GM10248 (cell line): ENCODE measurements around the gene PTRHD1.
"Not testable (repeated sequence)": the region's sequence is repeated elsewhere in the genome, so short reads cannot be mapped to it uniquely, and the experiment has no call there.

ENCODE experiments used
- CTCF ChIA-PET: fragments of 300-600 bp; sonication (Branson Sonifier 250); formaldehyde crosslinking; extraction: SDS; loops from one replicate; lab custom pipeline; 2021; ENCODE audit warnings: antibody characterized with exemption; lab: Yijun Ruan, JAX
- POLR2A ChIA-PET: fragments of 350-650 bp; sonication (Branson Sonifier 250); formaldehyde crosslinking; extraction: SDS; loops from one replicate; lab custom pipeline; 2020; ENCODE audit warnings: antibody characterized with exemption; lab: Yijun Ruan, JAX
- DNase-seq: peaks from one replicate; pipeline ENCODE4 v3.0.0; 2012; ENCODE audit errors: extremely low spot score
- CTCF ChIP-seq: IDR thresholded peaks from 2 replicates; pipeline ENCODE4 v1.5.1; 2012; ENCODE audit warnings: mild to moderate bottlenecking, low read depth; ENCODE audit errors: extremely low read depth, missing control alignments, control extremely low read depth

Gene PTRHD1

GRCh38 chr2:24815171-24815570 lies 22.0 kb upstream of the PTRHD1 start:
- POLR2A ChIA-PET, result no interaction called here

GRCh38 chr2:24814516-24814915 lies 21.3 kb upstream of the PTRHD1 start:
- POLR2A ChIA-PET, result no interaction called here
- CTCF ChIA-PET, result interaction anchor here (1.2 to 1.3 kb wide), 4 partner anchors 13 to 405 kb away, joined by 3 to 5 read pairs (median 4); no protein-coding TSS in a partner anchor
- no peak for TF ChIP-seq CTCF

More at GRCh38 chr2:24815171-24815570, 22.0 kb upstream of the PTRHD1 start:
- CTCF ChIA-PET, result interaction anchor here (1.2 to 1.3 kb wide), 4 partner anchors 12 to 405 kb away, joined by 3 to 11 read pairs (median 4); no protein-coding TSS in a partner anchor
- DNase-seq, result no peak
- TF ChIP-seq CTCF, result no peak

DNA sequence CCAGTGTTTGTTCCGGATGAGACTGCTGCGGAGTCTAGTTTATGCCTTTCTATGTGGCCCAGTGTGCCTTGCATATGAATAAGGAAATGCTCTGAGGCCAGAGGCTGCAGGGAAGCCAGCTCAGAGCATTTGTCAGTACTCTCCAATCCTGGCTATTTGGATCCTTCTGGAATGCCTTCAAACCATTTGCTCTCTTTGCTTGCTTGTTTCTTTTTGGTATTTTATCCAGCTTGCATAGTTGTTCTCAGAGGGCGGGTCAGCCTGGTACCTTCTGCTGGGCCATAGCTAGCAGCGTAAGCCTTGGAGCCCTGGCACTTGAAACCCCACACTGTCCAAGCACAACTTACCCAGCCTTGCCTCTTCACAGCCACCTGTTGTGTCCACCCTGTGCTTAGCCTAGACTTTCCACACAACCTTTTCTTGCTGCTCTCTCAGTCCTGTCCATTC lies 20.5 kb upstream of the PTRHD1 start:
- ChIA-PET CTCF (interaction anchor here (1.0 to 1.4 kb wide), 3 partner anchors 10 to 391 kb away, joined by 3 to 5 read pairs (median 4); no protein-coding TSS in a partner anchor), POLR2A (no interaction called here)
- no peak for DNase-seq

More at GRCh38 chr2:24814516-24814915, 21.3 kb upstream of the PTRHD1 start:
- no peak for DNase-seq

GRCh38 chr2:24809316-24810007 lies 16.3 kb upstream of the PTRHD1 start:
- POLR2A ChIA-PET, result interaction anchor here (0.7 kb wide), 1 partner anchor 177 kb away, joined by 4 read pairs; no protein-coding TSS in a partner anchor
- no peak for DNase-seq
- no peak for TF ChIP-seq CTCF
- CTCF ChIA-PET, result interaction anchor here (1.6 kb wide), 1 partner anchor 10 kb away, joined by 3 read pairs; no protein-coding TSS in a partner anchor

More for the DNA sequence above, 20.5 kb upstream of the PTRHD1 start:
- TF ChIP-seq CTCF, result no peak

GRCh38 chr2:24806661-24807036 lies 13.5 kb upstream of the PTRHD1 start:
- no peak for TF ChIP-seq CTCF
- CTCF ChIA-PET, result interaction anchor here (1.1 to 1.2 kb wide), 2 partner anchors 19 to 22 kb away, joined by 3 read pairs; no protein-coding TSS in a partner anchor
- DNase-seq, result no peak
- POLR2A ChIA-PET, result no interaction called here

GRCh38 chr2:24805811-24806660 lies 12.8 kb upstream of the PTRHD1 start:
- CTCF ChIA-PET, result interaction anchor here (1.2 kb wide), 1 partner anchor 22 kb away, joined by 3 read pairs; no protein-coding TSS in a partner anchor
- DNase-seq, POLR2A ChIA-PET: not testable (repeated sequence)

DNA sequence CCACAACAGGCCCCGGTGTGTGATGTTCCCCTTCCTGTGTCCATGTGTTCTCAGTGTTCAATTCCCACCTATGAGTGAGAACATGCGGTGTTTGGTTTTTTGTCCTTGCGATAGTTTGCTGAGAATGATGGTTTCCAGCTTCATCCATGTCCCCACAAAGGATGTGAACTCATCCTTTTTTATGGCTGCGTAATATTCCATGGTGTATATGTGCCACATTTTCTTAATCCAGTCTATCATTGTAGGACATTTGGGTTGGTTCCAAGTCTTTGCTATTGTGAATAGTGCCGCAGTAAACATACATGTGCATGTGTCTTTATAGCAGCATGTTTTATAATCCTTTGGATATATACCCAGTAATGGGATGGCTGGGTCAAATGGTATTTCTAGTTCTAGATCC lies 7.3 kb upstream of the PTRHD1 start:
- POLR2A ChIA-PET, DNase-seq, CTCF ChIA-PET: not testable (repeated sequence)
